ENCODE measurements around the gene STX1B. TPM values are rescaled to one million over a fixed set of nuclear protein-coding genes. Genes with fewer than 3 reads are reported as not detected.

The STX1B gene
- total and polyA plus RNA-seq, 5 donors, result 0.66 to 2.1 (median 1.7) TPM

DNA sequence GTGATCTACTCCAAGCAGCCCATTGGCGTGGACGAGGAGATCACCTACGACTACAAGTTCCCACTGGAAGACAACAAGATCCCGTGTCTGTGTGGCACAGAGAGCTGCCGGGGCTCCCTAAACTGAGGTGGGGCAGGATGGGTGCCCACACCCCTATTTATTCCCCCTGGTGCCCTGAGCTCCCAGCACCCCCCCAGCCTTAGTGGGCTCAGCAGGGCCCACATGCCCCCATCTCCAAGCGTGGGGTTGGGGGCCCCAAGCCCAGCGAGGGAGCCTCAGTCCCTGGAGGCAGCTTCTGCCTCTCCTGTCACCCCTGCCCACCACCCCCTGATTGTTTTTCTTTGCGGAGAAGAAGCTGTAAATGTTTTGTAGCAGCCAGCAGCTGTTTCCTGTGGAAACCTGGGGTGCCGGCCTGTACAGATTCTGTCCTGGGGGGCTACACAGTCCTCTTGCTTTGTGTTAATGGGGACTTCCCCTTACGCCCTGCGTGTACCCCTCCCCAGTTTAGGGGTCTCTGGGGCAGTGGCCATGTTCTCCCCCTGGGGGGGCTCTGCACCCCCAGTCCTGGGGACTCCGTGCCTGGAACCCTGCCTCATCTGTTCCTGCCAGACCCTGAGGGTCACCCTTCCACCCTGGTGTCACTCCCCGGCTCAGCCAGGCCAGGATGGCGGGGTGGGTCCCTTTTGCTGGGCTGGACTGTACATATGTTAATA is 26.4 kb downstream of the STX1B start:
- ATAC-seq (peak in 1 of 2 donors; percentile 4), DNase-seq (no peak)
- Histone ChIP-seq H3K9me3 (ENCODE audit: control insufficient read depth, low read length) (no peaks in the 10 kb centered on the region), H3K27me3 (ENCODE audit: control insufficient read depth, insufficient read depth) (no peaks in the 10 kb centered on the region), H3K4me3 (ENCODE audit: low read length) (no peak overlapping the region), H3K4me1 (ENCODE audit: control insufficient read depth, insufficient read depth, low read length) (peaks cover 2% of the 10 kb centered on the region), H3K27ac (ENCODE audit: low read length) (no peak overlapping the region)
- intact Hi-C loops (cut with DNase I), result loop anchor here in 3 of 4 donors (5.0 to 10.0 kb wide), 6 partner anchors 91 to 881 kb away; partner anchors contain the start of genes ARMC5 (in 1 of the 3), ZNF646 (in 1 of the 3), ZNF668 (in 1 of the 3) and ZNF843 (in 1 of the 3)
- 82% methylated on average over 14 of the region's 14 CpGs for WGBS

DNA sequence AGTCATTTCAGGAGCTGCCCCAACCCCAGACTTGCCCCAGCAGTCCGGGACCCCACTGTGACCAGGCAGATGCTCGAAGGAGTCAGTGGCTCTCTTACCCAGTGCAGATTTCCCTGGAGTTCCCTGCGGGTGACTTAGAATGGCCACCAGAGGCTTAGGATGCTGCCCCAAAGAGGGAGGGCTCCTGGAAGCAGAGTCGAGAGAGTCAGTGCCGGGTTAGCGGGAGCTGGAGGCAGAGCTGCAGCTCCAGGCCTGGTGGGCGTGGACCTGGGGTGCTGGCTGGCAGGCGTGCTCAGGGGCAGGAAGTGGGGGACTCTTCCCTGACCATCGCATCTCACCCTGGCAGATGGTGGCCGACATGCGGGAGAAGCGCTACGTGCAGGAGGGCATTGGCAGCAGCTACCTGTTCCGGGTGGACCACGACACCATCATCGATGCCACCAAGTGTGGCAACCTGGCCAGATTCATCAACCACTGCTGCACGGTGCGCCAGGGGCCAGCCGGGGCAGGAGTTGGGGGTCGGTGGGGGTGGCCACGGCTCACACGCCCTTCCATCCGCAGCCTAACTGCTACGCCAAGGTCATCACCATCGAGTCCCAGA is 27.0 kb downstream of the STX1B start:
- DNase-seq (no peak), ATAC-seq (no peak)
- Histone ChIP-seq H3K27me3 (ENCODE audit: control insufficient read depth, insufficient read depth) (no peaks in the 10 kb centered on the region), H3K4me3 (ENCODE audit: low read length) (no peak overlapping the region), H3K9me3 (ENCODE audit: control insufficient read depth, low read length) (no peaks in the 10 kb centered on the region), H3K4me1 (ENCODE audit: control insufficient read depth, insufficient read depth, low read length) (peaks cover 2% of the 10 kb centered on the region), H3K27ac (ENCODE audit: low read length) (no peak overlapping the region)
- 81% methylated on average over 25 of the region's 25 CpGs for WGBS
- intact Hi-C loops (cut with DNase I), result loop anchor here in 3 of 4 donors (5.0 to 10.0 kb wide), 6 partner anchors 91 to 881 kb away; partner anchors contain the start of genes ARMC5 (in 1 of the 3), ZNF646 (in 1 of the 3), ZNF668 (in 1 of the 3) and ZNF843 (in 1 of the 3)

DNA sequence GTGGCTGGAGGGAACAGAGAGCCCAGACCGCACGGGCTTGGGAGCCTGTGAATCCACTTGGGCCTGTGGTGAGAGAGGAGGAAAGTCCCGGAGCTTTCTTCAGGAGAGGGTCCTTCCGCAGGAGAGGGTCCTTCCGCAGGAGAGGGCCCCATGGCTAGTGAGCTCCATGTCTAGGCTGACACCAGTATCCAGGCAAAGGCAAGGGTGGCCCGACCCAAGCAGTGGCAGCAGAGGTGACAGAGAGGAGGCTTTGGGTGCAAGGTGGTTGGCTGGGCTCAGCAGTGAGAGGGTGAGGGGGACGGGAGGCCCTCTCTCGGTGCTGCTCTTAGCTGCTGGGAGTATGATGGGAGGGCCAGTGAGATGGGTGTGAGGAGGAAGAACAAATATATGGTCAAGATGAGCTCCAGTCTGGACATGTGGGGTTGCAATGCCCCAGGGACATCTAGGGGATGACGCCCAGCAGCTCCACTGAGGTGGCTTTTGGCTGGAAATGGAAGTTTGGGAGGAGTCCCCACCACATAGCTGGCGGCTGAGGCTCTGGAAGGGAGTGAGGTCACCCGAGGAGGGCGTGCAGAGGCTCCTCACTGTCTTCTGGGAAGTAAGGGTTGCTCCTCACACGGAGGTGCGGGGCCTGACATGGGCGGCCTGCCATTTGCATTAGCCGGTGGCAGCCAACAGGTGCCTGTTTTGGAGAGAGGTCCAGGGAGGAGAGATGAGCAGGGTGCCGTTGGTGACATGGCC is 27.7 kb downstream of the STX1B start:
- ATAC-seq, result no peak
- peak in 1 of 3 donors; percentile 51 for DNase-seq
- Histone ChIP-seq H3K27me3 (ENCODE audit: control insufficient read depth, insufficient read depth) (no peaks in the 10 kb centered on the region), H3K9me3 (ENCODE audit: control insufficient read depth, low read length) (no peaks in the 10 kb centered on the region), H3K4me3 (ENCODE audit: low read length) (no peak overlapping the region), H3K4me1 (ENCODE audit: control insufficient read depth, insufficient read depth, low read length) (peaks cover 2% of the 10 kb centered on the region), H3K27ac (ENCODE audit: low read length) (no peak overlapping the region)
- intact Hi-C loops (cut with DNase I), result loop anchor here in 3 of 4 donors (5.0 to 10.0 kb wide), 6 partner anchors 92 to 882 kb away; partner anchors contain the start of genes ARMC5 (in 1 of the 3), ZNF646 (in 1 of the 3), ZNF668 (in 1 of the 3) and ZNF843 (in 1 of the 3)
- WGBS, result 74% methylated on average over 17 of the region's 17 CpGs

GRCh38 chr16:30980959-30981358 is 29.5 kb downstream of the STX1B start:
- Histone ChIP-seq H3K27me3 (ENCODE audit: control insufficient read depth, insufficient read depth) (no peaks in the 10 kb centered on the region), H3K4me3 (ENCODE audit: low read length) (no peak overlapping the region), H3K4me1 (ENCODE audit: control insufficient read depth, insufficient read depth, low read length) (peaks cover 2% of the 10 kb centered on the region), H3K27ac (ENCODE audit: low read length) (no peak overlapping the region), H3K9me3 (ENCODE audit: control insufficient read depth, low read length) (no peaks in the 10 kb centered on the region)
- 95% methylated on average over 14 of the region's 14 CpGs for WGBS
- DNase-seq (peak in 1 of 3 donors; percentile 18), ATAC-seq (no peak)
- intact Hi-C loops (cut with DNase I), result loop anchor here in 3 of 4 donors (5.0 to 10.0 kb wide), 6 partner anchors 94 to 884 kb away; partner anchors contain the start of genes ARMC5 (in 1 of the 3), ZNF646 (in 1 of the 3), ZNF668 (in 1 of the 3) and ZNF843 (in 1 of the 3)

GRCh38 chr16:30980434-30980833 is 30.0 kb downstream of the STX1B start:
- Histone ChIP-seq H3K27ac (ENCODE audit: low read length) (no peak overlapping the region), H3K9me3 (ENCODE audit: control insufficient read depth, low read length) (no peaks in the 10 kb centered on the region), H3K4me3 (ENCODE audit: low read length) (no peak overlapping the region), H3K27me3 (ENCODE audit: control insufficient read depth, insufficient read depth) (no peaks in the 10 kb centered on the region), H3K4me1 (ENCODE audit: control insufficient read depth, insufficient read depth, low read length) (peaks cover under 1% of the 10 kb centered on the region)
- 89% methylated on average over 29 of the region's 29 CpGs for WGBS
- ATAC-seq, result no peak
- intact Hi-C loops (cut with DNase I), result loop anchor here in 3 of 4 donors (5.0 to 10.0 kb wide), 6 partner anchors 94 to 884 kb away; partner anchors contain the start of genes ARMC5 (in 1 of the 3), ZNF646 (in 1 of the 3), ZNF668 (in 1 of the 3) and ZNF843 (in 1 of the 3)
- DNase-seq, result peak in 1 of 3 donors; percentile 51

- Histone ChIP-seq H3K4me3 (ENCODE audit: low read length) (no peak overlapping the region), H3K27me3 (ENCODE audit: control insufficient read depth, insufficient read depth) (no peaks in the 10 kb centered on the region), H3K27ac (ENCODE audit: low read length) (no peak overlapping the region), H3K4me1 (ENCODE audit: control insufficient read depth, insufficient read depth, low read length) (no peaks in the 10 kb centered on the region), H3K9me3 (ENCODE audit: control insufficient read depth, low read length) (no peaks in the 10 kb centered on the region)
- DNase-seq, result peak in 1 of 3 donors; percentile 33
- WGBS, result 90% methylated on average over 15 of the region's 15 CpGs
- no peak for ATAC-seq
- intact Hi-C loops (cut with DNase I), result loop anchor here in 3 of 4 donors (5.0 to 10.0 kb wide), 6 partner anchors 95 to 885 kb away; partner anchors contain the start of genes ARMC5 (in 1 of the 3), ZNF646 (in 1 of the 3), ZNF668 (in 1 of the 3) and ZNF843 (in 1 of the 3)
Measured at GRCh38 chr16:30980023-30980371, 30.4 kb downstream of the STX1B start.

DNA sequence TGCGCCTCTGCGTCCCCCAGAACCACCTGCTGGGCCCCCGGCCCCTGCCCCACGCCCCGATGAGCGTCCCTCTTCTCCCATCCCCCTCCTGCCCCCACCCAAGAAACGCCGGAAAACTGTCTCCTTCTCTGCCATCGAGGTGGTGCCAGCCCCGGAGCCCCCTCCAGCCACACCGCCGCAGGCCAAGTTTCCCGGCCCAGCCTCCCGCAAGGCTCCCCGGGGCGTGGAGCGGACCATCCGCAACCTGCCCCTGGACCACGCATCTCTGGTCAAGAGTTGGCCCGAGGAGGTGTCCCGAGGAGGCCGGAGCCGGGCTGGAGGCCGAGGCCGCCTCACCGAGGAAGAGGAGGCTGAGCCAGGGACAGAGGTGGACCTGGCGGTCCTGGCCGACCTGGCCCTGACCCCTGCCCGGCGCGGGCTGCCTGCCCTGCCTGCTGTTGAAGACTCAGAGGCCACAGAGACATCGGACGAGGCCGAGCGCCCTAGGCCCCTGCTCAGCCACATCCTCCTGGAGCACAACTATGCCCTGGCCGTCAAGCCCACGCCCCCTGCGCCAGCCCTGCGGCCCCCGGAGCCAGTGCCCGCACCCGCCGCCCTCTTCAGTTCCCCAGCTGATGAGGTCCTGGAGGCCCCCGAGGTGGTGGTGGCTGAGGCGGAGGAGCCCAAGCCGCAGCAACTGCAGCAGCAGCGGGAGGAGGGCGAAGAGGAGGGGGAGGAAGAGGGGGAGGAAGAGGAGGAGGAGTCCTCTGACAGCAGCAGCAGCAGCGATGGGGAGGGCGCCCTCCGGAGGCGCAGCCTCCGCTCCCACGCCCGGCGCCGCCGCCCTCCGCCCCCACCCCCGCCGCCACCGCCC is 31.0 kb downstream of the STX1B start:
- ATAC-seq (no peak), DNase-seq (peak in 1 of 3 donors; percentile 37)
- intact Hi-C loops (cut with DNase I), result loop anchor here in 3 of 4 donors (5.0 to 10.0 kb wide), 6 partner anchors 95 to 885 kb away; partner anchors contain the start of genes ARMC5 (in 1 of the 3), ZNF646 (in 1 of the 3), ZNF668 (in 1 of the 3) and ZNF843 (in 1 of the 3)
- no peaks in the 10 kb centered on the region for H3K4me1 ChIP-seq (ENCODE audit: control insufficient read depth, insufficient read depth, low read length)
- no peaks in the 10 kb centered on the region for H3K9me3 ChIP-seq (ENCODE audit: control insufficient read depth, low read length)
- H3K4me3 ChIP-seq (ENCODE audit: low read length), result no peak overlapping the region
- no peak overlapping the region for H3K27ac ChIP-seq (ENCODE audit: low read length)
- H3K27me3 ChIP-seq (ENCODE audit: control insufficient read depth, insufficient read depth), result no peaks in the 10 kb centered on the region
- 92% methylated on average over 62 of the region's 62 CpGs for WGBS

- H3K27ac ChIP-seq (ENCODE audit: low read length), result no peak overlapping the region
- 83% methylated on average over 17 of the region's 17 CpGs for WGBS
- no peaks in the 10 kb centered on the region for H3K4me1 ChIP-seq (ENCODE audit: control insufficient read depth, insufficient read depth, low read length)
- no peaks in the 10 kb centered on the region for H3K9me3 ChIP-seq (ENCODE audit: control insufficient read depth, low read length)
- H3K27me3 ChIP-seq (ENCODE audit: control insufficient read depth, insufficient read depth), result no peaks in the 10 kb centered on the region
- ATAC-seq (no peak), DNase-seq (no peak)
- intact Hi-C loops (cut with DNase I), result no loop called here
- no peak overlapping the region for H3K4me3 ChIP-seq (ENCODE audit: low read length)
Measured at GRCh38 chr16:30977502-30977901, 32.9 kb downstream of the STX1B start.

DNA sequence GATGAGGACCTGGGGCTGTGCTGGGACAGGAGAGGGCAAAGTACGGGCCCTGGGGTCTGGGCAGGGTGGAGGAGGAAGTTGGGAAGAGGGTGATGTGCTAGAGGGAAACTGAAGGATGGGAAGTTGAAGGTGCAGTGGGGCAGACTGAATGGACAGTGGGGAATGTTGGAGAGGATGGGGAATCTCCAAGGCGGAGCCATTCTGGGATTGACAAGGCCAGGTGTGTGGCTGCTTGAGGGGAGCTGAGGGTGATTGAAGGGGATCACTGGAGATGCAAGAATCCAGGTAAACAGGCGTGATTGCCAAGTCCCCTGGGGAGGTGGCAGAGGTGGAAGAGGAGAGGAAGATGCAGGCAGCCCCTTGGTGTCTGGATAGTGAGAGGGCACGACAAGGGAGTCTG is 34.0 kb downstream of the STX1B start:
- DNase-seq (no peak), ATAC-seq (no peak)
- Histone ChIP-seq H3K4me1 (ENCODE audit: control insufficient read depth, insufficient read depth, low read length) (no peaks in the 10 kb centered on the region), H3K27ac (ENCODE audit: low read length) (no peak overlapping the region), H3K9me3 (ENCODE audit: control insufficient read depth, low read length) (no peaks in the 10 kb centered on the region), H3K27me3 (ENCODE audit: control insufficient read depth, insufficient read depth) (no peaks in the 10 kb centered on the region), H3K4me3 (ENCODE audit: low read length) (no peak overlapping the region)
- 89% methylated on average over 4 of the region's 4 CpGs for WGBS
- intact Hi-C loops (cut with DNase I), result no loop called here

DNA sequence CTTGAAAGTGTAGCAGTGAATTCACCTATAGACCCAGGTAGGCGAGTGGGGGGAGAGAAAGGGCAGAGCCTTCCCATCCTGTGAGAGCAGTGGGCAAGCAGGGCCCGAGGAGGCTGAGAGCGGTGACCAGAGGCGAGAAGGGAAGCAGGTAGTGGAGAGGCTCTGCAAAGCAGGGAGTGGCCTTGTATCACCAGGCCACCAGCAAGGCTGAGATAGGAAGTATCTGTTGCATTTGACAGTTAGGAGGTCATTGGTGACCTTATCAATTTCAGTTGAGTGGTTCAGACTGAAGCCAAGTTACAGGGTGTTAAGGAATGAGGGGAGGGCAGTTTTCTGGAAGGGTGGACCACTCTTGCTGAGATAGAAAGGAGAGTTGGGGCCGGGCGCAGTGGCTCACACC is 36.1 kb downstream of the STX1B start:
- intact Hi-C loops (cut with DNase I), result no loop called here
- 82% methylated on average over 6 of the region's 6 CpGs for WGBS
- ATAC-seq, result no peak

More for the DNA sequence above, 36.1 kb downstream of the STX1B start:
- no peaks in the 10 kb centered on the region for H3K9me3 ChIP-seq (ENCODE audit: control insufficient read depth, low read length)
- DNase-seq, result no peak
- H3K4me1 ChIP-seq (ENCODE audit: control insufficient read depth, insufficient read depth, low read length), result no peaks in the 10 kb centered on the region
- H3K27ac ChIP-seq (ENCODE audit: low read length), result no peak overlapping the region
- no peaks in the 10 kb centered on the region for H3K27me3 ChIP-seq (ENCODE audit: control insufficient read depth, insufficient read depth)
- no peak overlapping the region for H3K4me3 ChIP-seq (ENCODE audit: low read length)
